Melanocyte of skin (primary cell): ENCODE results near the gene A3GALT2. TPM values are rescaled to one million over a fixed set of nuclear protein-coding genes. Genes with fewer than 3 reads are reported as not detected.

ENCODE experiments used
- small RNA-seq, 2 donors: library from RNA; depleted of rRNA; stranded (forward); fragments of <200 nt; gene quantifications; one replicate each; pipeline ENCODE3, GENCODE V24; 2012
- total RNA-seq, 2 donors: library from RNA; depleted of rRNA; stranded (reverse); fragments of >200 nt; gene quantifications; 2 replicates each; pipeline ENCODE4 v1.2.3, GENCODE V29; 2012

The A3GALT2 gene
- not detected for total RNA-seq

GRCh38 chr1:33320619-33321165 lies at the start of gene A3GALT2:
TSS of gene A3GALT2 (minus strand) at chr1:33321098. CDS start at chr1:33321098, 0 bp downstream.

Small RNA genes within 50 kb of the gene (small RNA-seq; reads per million reads assigned to genes)
- gene RN7SKP16, result 0 reads per million in 2 donors

Other genes with a start within 250 kb of the A3GALT2 start
- 10 to 100 TPM in 1 of 2 donors, 1 to 10 TPM in 1; 8.9 to 23.6 TPM for gene AZIN2, start 239.9 kb downstream of the A3GALT2 start, total RNA-seq
- 1 to 10 TPM; 8.9 to 9.3 TPM for gene TRIM62, start 139.1 kb downstream of the A3GALT2 start, total RNA-seq
- gene ZNF362, start 64.6 kb downstream of the A3GALT2 start, total RNA-seq, result 10 to 100 TPM; 13.7 to 15.8 TPM
- 10 to 100 TPM; 81.6 to 89.6 TPM for gene PHC2, start 110.0 kb upstream of the A3GALT2 start, total RNA-seq
- 1 to 10 TPM; 6.2 to 8.0 TPM for gene ZSCAN20, start 151.5 kb upstream of the A3GALT2 start, total RNA-seq